ENCODE data around the gene SEMA6A.

DNA sequence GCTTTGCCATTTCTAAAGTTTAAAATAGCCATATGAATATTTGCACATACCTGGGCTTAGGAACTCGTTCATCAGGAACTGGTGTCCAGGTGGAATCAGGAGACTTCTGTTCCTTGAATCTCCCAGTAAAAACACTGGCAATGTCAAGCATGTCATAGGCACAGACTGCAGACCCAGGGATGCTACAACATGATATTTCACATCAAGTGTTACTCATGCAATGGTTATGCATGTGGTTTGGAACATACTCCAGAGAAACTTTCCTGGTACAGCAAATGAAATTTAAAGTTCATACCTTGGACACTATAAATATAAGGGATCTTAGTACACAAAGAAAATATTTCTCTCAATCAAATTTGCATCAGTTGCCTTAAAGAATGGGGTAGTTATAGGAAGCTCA lies 92.2 kb downstream of the SEMA6A start:
- TF ChIP-seq POLR2A (IDR thresholded peaks at IDR 0.05) = no peak
- TF ChIP-seq, protein P1, sequence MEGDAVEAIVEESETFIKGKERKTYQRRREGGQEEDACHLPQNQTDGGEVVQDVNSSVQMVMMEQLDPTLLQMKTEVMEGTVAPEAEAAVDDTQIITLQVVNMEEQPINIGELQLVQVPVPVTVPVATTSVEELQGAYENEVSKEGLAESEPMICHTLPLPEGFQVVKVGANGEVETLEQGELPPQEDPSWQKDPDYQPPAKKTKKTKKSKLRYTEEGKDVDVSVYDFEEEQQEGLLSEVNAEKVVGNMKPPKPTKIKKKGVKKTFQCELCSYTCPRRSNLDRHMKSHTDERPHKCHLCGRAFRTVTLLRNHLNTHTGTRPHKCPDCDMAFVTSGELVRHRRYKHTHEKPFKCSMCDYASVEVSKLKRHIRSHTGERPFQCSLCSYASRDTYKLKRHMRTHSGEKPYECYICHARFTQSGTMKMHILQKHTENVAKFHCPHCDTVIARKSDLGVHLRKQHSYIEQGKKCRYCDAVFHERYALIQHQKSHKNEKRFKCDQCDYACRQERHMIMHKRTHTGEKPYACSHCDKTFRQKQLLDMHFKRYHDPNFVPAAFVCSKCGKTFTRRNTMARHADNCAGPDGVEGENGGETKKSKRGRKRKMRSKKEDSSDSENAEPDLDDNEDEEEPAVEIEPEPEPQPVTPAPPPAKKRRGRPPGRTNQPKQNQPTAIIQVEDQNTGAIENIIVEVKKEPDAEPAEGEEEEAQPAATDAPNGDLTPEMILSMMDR (IDR thresholded peaks at IDR 0.05 in 4 of 5, conservative IDR thresholded peaks at IDR 0.05 in 1 of 5) = no peak

Data from gastrocnemius medialis (tissue), 4 donors.